ENCODE measurements around the gene SNX5.

DNA sequence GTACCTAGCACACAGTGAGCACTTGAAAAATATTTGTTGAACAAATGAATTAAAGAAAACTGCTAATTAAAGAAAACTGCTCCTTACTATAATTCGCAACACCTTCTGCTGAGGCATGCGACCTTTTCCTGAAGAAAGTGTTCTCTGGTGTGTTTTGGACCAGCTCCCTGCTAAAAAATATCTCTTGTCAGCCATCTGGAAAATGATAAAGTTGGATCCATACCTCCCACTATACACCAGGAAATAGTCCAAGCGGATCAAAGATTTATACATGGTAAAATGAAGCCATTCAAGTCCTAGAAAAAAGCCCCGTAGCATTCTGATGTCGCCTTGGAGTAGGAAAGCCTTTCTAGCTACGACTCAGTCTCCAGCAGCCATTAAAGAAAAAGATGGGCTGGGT, 45.8 kb upstream of the SNX5 start:
- TF ChIP-seq MEF2A (IDR thresholded peaks at IDR 0.05; ENCODE audit: insufficient read depth, low read depth, low read length): no peak
- no peak for TF ChIP-seq FOXK2 (IDR thresholded peaks at IDR 0.05)
- TF ChIP-seq RAD51 (IDR thresholded peaks at IDR 0.05): no peak
- TF ChIP-seq, protein P1, sequence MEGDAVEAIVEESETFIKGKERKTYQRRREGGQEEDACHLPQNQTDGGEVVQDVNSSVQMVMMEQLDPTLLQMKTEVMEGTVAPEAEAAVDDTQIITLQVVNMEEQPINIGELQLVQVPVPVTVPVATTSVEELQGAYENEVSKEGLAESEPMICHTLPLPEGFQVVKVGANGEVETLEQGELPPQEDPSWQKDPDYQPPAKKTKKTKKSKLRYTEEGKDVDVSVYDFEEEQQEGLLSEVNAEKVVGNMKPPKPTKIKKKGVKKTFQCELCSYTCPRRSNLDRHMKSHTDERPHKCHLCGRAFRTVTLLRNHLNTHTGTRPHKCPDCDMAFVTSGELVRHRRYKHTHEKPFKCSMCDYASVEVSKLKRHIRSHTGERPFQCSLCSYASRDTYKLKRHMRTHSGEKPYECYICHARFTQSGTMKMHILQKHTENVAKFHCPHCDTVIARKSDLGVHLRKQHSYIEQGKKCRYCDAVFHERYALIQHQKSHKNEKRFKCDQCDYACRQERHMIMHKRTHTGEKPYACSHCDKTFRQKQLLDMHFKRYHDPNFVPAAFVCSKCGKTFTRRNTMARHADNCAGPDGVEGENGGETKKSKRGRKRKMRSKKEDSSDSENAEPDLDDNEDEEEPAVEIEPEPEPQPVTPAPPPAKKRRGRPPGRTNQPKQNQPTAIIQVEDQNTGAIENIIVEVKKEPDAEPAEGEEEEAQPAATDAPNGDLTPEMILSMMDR (IDR thresholded peaks at IDR 0.05 in 2 of 3, conservative IDR thresholded peaks at IDR 0.05 in 1 of 3; ENCODE audit: control insufficient read depth in 2 of 3, extremely low read depth in 1 of 3, insufficient read depth in 1 of 3, low read depth in 3 of 3, low read length in 3 of 3): no peak
- no peak for TF ChIP-seq MTA3 (IDR thresholded peaks at IDR 0.05; ENCODE audit: borderline replicate concordance, low read length)
- no peak for TF ChIP-seq SP1 (IDR thresholded peaks at IDR 0.05; ENCODE audit: low read depth, low read length)
- no peak for TF ChIP-seq CHD4 (IDR thresholded peaks at IDR 0.05)
- no peak for TF ChIP-seq RBBP5 (conservative IDR thresholded peaks at IDR 0.05)
- TF ChIP-seq RFX5 (IDR thresholded peaks at IDR 0.05; ENCODE audit: low read depth, low read length): no peak
- no peak for TF ChIP-seq TARDBP (IDR thresholded peaks at IDR 0.05; ENCODE audit: borderline replicate concordance)
- TF ChIP-seq POLR2AphosphoS2 (IDR thresholded peaks at IDR 0.05; ENCODE audit: low read depth, low read length): no peak
- TF ChIP-seq, protein P2, sequence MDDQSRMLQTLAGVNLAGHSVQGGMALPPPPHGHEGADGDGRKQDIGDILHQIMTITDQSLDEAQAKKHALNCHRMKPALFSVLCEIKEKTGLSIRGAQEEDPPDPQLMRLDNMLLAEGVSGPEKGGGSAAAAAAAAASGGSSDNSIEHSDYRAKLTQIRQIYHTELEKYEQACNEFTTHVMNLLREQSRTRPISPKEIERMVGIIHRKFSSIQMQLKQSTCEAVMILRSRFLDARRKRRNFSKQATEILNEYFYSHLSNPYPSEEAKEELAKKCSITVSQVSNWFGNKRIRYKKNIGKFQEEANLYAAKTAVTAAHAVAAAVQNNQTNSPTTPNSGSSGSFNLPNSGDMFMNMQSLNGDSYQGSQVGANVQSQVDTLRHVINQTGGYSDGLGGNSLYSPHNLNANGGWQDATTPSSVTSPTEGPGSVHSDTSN (IDR thresholded peaks at IDR 0.05; ENCODE audit: insufficient replicate concordance, low read depth, low read length): no peak
